Colon (tissue), 2 donors: Measurements from ENCODE around the gene UBA52.
"Not testable (repeated sequence)": the region's sequence is repeated elsewhere in the genome, so short reads cannot be mapped to it uniquely, and the experiment has no call there.

Experiments
- FAIRE-seq: peaks from 2 replicates; lab custom pipeline; 2012; peaks lifted over from hg19 to GRCh38; lab: Jason Lieb, UNC
- donor health status: control.
- donor health status: control.

Gene UBA52

DNA sequence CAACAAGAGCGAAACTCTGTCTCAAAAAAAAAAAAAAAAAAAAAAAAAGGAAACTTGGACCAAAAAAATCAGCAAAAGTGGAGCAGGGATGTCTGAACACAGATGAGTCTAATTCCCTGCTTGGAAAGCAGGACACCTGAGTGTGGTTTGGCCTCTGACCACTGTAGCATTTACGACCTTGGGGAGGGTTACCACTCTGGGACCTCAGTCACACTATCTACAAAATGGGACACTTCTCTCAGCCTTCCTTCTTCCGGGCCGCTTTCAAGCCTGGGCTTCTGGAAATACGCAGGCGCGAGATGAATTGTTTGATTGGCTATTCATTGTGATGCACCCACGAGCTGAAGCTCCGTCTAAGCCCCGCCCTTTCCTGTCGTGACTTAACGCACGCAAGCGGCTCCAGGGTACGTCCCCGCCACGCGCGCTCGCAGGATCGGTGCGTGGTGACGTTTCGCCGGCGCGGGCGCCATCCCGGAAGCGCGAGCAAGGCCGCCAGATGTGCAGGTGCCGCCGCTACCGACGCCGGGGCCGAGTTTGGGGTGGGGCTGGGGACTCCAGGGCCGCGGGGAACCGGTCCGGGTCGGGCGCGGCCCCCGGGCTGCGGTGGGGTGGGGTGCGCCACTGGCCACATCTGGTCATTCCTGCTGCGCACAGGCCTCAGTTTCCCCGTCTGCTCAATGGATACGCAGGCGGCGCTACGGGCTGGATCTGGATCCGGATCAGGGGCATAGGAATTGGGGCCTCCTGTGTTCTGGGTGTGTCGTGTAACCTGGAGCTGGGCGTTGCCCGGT is 14.1 kb upstream of the UBA52 start, which contains the start of gene KXD1:
Gene KXD1, plus strand, starts transcription at position 460 of the 791 bp plus-strand sequence. CDS start 4,187 bp downstream, outside the sequence.
- no peak for FAIRE-seq

GRCh38 chr19:18558202-18558555 is 13.5 kb upstream of the UBA52 start:
- FAIRE-seq: no peak

GRCh38 chr19:18558604-18559003 is 13.1 kb upstream of the UBA52 start:
- FAIRE-seq: no peak

DNA sequence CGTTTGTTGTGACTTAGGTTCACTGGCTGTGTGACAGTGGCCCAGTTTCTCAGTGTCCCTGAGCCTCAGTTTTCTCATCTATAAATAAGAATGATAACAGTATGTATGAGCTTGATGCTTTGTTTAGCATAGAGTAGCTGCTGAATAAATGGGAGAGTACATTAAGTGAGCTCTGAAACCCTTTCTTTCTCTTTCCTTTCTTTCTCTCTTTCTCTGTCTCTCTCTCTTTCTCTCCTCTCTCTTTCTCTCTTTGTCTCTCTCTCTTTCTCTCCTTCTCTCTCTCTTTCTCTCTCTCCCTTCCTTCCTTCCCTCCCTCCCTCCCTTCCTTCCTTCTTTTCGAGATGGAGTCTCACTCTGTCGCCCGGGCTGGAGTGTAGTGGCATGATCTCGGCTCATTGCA is 12.0 kb upstream of the UBA52 start:
- no peak for FAIRE-seq

- no peak for FAIRE-seq
These were observed 9.6 kb upstream of the UBA52 start for GRCh38 chr19:18562086-18562485.

DNA sequence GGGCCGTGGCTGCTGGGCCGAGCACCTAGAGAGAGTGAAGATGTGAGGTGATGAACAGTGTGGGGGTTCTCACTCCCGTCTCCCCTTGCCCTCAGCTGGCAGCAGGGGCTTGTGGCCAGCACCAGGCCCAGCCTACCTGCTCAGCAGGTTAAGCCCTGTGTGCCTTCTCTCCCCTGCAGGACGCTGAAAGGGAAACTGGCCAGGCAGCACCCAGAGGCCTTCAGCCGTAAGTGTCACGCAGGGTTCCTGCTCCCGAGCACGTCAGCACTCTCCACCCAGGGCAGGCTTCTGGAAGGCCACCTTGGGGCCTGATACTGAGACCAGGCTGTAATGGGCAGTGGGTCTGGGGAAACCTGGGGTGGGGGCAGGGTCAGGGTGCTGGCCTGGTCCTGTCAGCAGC is 4.7 kb upstream of the UBA52 start:
- FAIRE-seq: no peak

GRCh38 chr19:18568367-18568766 is 3.3 kb upstream of the UBA52 start:
- FAIRE-seq: no peak

DNA sequence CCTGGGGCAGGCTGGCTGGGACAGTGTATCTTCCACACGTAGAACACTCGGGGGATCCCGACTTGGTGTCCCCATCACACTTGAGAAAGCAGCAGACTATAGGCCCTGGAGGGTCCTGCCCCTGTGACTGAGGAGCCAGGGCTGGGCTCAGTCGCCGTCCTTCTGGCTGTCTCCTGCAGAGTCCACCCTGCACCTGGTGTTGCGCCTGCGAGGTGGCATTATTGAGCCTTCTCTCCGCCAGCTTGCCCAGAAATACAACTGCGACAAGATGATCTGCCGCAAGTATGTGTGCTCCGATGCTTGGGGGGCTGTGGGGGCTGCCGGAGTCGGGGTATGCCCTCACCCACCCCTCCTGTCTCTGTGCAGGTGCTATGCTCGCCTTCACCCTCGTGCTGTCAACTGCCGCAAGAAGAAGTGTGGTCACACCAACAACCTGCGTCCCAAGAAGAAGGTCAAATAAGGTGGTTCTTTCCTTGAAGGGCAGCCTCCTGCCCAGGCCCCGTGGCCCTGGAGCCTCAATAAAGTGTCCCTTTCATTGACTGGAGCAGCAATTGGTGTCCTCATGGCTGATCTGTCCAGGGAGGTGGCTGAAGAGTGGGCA is 3.1 kb downstream of the UBA52 start:
- FAIRE-seq: no peak

- no peak for FAIRE-seq
These were observed 4.7 kb downstream of the UBA52 start for GRCh38 chr19:18576383-18576782.

DNA sequence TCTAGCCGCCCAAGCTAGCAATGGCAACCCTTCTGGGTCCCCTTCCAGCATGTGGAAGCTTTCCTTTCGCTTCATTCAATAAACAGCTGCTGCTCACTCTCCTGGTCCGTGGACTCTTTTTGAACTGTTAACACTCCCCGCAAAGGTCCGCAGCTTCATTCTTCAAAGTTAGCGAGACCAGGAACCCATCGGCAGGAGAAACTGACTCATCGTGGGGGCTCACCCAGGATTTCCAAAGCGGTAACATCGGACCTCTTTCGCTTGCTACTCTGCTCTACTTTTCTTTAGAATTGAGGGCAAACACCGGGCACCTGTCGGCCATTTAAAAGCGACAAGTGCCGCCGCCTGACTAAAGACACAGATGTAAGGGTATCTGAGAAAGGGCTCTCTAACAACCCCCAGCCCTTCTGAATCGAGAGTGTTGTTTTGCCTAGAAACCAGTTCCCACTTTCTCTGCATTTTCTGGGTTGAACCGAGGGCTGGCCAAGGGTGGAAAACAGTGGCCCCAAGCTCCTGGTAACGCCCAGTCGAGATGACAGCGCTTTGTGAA is 5.8 kb downstream of the UBA52 start:
- no peak for FAIRE-seq

DNA sequence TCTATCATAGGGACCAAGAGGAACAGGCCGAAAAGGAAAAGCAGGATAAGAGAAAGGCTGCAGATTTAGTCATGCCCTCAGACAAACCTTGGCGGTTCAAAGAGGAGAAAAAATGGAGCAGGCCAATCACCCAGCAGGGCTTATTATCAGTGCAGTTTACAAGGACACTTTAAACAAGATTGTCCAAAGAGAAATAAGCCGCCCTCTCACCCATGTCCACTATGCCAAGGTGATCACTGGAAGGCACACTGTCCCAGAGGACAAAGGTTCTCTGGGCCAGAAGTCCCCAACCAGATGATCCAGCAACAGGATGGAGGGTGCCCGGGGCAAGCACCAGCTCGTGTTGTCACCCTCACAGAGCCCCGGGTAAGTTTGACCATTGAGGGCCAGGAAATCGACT is 8.7 kb downstream of the UBA52 start:
- FAIRE-seq: no peak

DNA sequence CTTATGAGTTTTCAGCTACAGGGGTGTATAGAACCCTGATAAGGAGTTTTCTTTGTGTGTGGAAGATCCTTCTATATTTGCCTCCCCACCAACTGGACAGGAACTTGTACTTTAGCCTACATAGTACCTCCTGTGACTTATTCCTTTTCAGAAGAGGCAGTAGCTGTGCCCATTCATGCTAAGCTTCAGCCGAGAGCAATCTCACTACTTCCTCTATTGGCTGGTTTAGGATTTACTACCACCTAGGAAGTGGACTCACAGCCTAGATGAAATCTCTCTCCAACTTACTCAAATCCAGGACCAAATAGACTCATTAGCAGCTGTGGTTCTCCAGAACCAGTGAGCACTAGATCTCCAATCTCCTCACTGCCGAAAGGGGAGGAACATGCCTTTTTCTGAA is 14.6 kb downstream of the UBA52 start:
- FAIRE-seq: no peak

GRCh38 chr19:18587561-18587960 is 15.9 kb downstream of the UBA52 start:
- FAIRE-seq: no peak

GRCh38 chr19:18587962-18588610 is 16.4 kb downstream of the UBA52 start:
- no peak for FAIRE-seq

DNA sequence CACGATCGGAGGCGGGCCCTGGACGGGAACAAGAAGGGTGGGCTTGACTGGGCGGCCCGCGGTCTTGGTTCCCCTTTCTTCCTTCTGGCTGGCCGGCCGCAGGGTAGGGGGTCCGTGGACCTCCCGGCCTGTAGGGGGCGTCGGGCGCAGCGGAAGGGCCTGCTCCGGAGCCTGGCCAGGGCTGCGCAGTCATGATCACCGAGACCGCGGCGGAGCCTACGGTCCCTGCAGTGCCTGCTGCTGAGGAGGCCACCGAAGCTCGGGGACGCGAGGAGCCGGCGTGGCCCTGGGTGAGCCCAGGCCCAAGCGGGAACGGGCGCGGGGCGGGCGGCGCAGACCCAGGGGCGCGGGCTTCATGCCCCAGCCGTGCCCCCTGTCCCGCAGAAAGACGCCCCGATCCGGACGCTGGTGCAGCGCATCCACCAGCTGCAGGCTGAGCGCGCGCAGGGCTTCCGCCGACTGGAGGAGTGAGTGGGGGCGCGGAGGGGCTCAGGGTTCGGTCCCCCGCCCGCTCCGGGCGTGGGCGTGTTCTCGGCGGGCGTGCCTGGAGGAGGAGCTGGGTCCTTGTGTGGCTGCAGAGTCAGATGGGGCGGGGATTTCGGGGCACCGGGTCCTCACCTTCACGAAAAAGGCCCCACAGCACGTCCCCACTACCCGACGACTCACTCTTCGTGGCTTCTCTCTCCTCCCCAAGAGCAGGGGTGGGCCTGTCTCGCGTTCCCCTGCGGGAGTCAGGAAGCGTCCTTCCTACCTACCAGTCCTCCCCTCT is 17.1 kb downstream of the UBA52 start, which contains the start of gene REX1BD:
Gene REX1BD, plus strand, starts transcription at position 188 of the 769 bp plus-strand sequence. Its CDS starts 4 bp downstream, at position 192.
- no peak for FAIRE-seq

GRCh38 chr19:18589380-18590272 is 18.0 kb downstream of the UBA52 start:
- no peak for FAIRE-seq

DNA sequence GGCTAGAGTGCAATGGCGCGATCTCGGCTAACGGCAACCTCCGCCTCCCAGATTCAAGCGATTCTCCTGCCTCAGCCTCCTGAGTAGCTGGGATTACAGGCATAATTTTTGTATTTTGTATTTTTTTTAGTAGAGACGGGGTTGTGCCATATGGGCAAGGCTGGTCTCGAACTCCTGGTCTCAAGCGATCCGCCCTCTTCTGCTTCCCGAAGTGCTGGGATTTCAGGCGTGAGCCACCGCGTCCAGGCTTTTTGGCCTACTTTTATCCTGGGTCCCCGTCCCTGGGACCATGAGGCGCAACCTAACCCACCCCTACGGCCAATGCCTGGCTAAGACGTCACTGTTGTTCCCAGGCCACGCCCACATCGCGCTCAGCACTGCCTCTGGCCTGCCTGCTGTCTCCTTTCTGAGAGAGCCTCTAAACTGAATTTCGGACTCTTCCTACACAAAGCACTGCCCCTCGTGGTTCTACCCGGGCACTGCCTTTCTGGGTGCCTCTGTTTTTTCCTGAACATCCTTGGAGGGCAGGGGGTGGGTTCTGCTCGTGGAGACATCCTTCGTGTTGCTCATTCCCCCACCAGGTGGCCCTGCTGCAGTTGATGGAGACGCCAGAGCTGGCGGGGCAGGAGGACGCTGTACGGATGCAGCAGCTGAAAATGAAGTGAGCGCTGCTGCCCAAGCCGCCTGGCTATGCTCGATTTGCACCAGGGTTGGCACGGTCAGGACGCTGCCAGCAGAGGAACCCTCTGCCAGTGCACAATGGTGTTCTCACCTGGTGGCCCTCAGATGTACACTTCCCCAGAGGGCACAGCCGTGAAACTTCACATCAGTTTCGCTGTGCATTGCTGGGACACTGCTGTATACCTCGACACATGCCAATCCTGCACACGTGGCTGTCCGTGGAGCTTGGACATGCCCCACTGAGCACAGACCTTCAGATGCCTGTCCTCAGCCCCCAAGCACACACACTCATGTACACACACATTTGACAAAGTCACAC is 18.9 kb downstream of the UBA52 start:
- FAIRE-seq: no peak

- FAIRE-seq: no peak
These were observed 20.2 kb downstream of the UBA52 start for GRCh38 chr19:18591735-18592385.

GRCh38 chr19:18592732-18593131 is 21.1 kb downstream of the UBA52 start:
- not testable (repeated sequence) for FAIRE-seq
